Hepatocyte (in vitro differentiated cells): ENCODE results near the gene SH3PXD2B. TPM values are rescaled to one million over a fixed set of nuclear protein-coding genes. Genes with fewer than 3 reads are reported as not detected.

Experiments used
- DNase-seq: peaks from one replicate; pipeline ENCODE4 v3.0.0-alpha.2; 2016; ENCODE audit warnings: low spot score
- H2AFZ ChIP-seq: fragments of 200-600 bp; sonication (generic); 2 replicates; pipeline ENCODE4 v1.6.0; 2016; ENCODE audit warnings: antibody characterized with exemption, mild to moderate bottlenecking
- H3K27ac ChIP-seq: fragments of 200-600 bp; sonication (generic); 2 replicates; pipeline ENCODE4 v1.5.1; 2016; ENCODE audit warnings: mild to moderate bottlenecking
- H3K27me3 ChIP-seq: fragments of 200-600 bp; sonication (generic); 2 replicates; pipeline ENCODE4 v1.6.1; 2016
- H3K36me3 ChIP-seq: fragments of 200-600 bp; sonication (generic); replicated peaks from 2 replicates; pipeline ENCODE4 v1.5.1; 2016; ENCODE audit warnings: low read depth; ENCODE audit not compliant: insufficient read depth
- H3K4me1 ChIP-seq: fragments of 200-600 bp; sonication (generic); 2 replicates; pipeline ENCODE4 v1.5.1; 2016; ENCODE audit warnings: mild to moderate bottlenecking, moderate library complexity; ENCODE audit not compliant: insufficient read depth
- H3K4me2 ChIP-seq: fragments of 200-600 bp; sonication (generic); 2 replicates; pipeline ENCODE4 v1.6.0; 2016
- H3K4me3 ChIP-seq: fragments of 200-600 bp; sonication (generic); 2 replicates; pipeline ENCODE4 v1.5.1; 2016; ENCODE audit warnings: mild to moderate bottlenecking
- H3K79me2 ChIP-seq: fragments of 200-600 bp; sonication (generic); 2 replicates; pipeline ENCODE4 v1.6.0; 2017; ENCODE audit warnings: mild to moderate bottlenecking
- H3K9me2 ChIP-seq: fragments of 200-600 bp; sonication (generic); replicated peaks from 2 replicates; pipeline ENCODE4 v1.6.0; 2017; ENCODE audit warnings: mild to moderate bottlenecking; ENCODE audit not compliant: insufficient read depth
- H3K9me3 ChIP-seq: fragments of 200-600 bp; sonication (generic); 2 replicates; pipeline ENCODE4 v1.5.1; 2016; ENCODE audit warnings: low read depth, mild to moderate bottlenecking
- H4K20me1 ChIP-seq: fragments of 200-600 bp; sonication (generic); 2 replicates; pipeline ENCODE4 v1.6.0; 2016; ENCODE audit warnings: mild to moderate bottlenecking; ENCODE audit not compliant: insufficient read depth, poor library complexity, severe bottlenecking
- CTCF ChIP-seq: fragments of 200-600 bp; sonication (generic); IDR thresholded peaks from 2 replicates; pipeline ENCODE4 v1.5.1; 2016; ENCODE audit warnings: antibody characterized with exemption, mild to moderate bottlenecking; ENCODE audit not compliant: poor library complexity
- EZH2 ChIP-seq: fragments of 200-600 bp; sonication (generic); IDR thresholded peaks from 2 replicates; pipeline ENCODE4 v1.6.1; 2016; ENCODE audit warnings: antibody characterized with exemption, mild to moderate bottlenecking, borderline replicate concordance
- EZH2phosphoT487 ChIP-seq: fragments of 200-600 bp; sonication (generic); IDR thresholded peaks from one replicate; pipeline ENCODE4 v1.6.1; 2018; ENCODE audit warnings: antibody characterized with exemption, mild to moderate bottlenecking, low read depth, moderate library complexity; ENCODE audit not compliant: unreplicated experiment, severe bottlenecking
- WGBS: methylation state at CpG from one replicate; pipeline ENCODE4 v1.1.6; 2016; ENCODE audit warnings: low lambda C conversion rate; ENCODE audit errors: missing lambda C conversion rate; 5-methylcytosine and 5-hydroxymethylcytosine counted together
- polyA plus RNA-seq: library from polyadenylated mRNA; unstranded; fragments of >200 nt; fragmentation: Nextera tagmentation; extraction: Ambion mirVana; gene quantifications from 2 replicates; pipeline ENCODE4 v1.2.1, GENCODE V29; 2016
- total RNA-seq: library from RNA; depleted of rRNA; stranded (reverse); fragments of >200 nt; gene quantifications from 2 replicates; pipeline ENCODE4 v1.2.3, GENCODE V29; 2014

Gene SH3PXD2B
- total and polyA plus RNA-seq, 2 experiments from 2014 or later: 27.8 to 28.5 TPM

GRCh38 chr5:172485511-172486202, 31.3 kb upstream of the SH3PXD2B start:
- Histone ChIP-seq H3K27me3 (no peaks in the 10 kb centered on the region), H3K27ac (no peak overlapping the region), H3K36me3 (no peaks in the 10 kb centered on the region), H2AFZ (no peak overlapping the region), H3K4me3 (no peak overlapping the region), H3K79me2 (no peaks in the 10 kb centered on the region), H3K9me2 (no peaks in the 10 kb centered on the region), H3K4me1 (no peaks in the 10 kb centered on the region), H3K4me2 (no peak overlapping the region), H4K20me1 (no peaks in the 10 kb centered on the region), H3K9me3 (no peaks in the 10 kb centered on the region)
- 83% methylated on average over 3 of the region's 3 CpGs for WGBS
- DNase-seq: no peak
- TF ChIP-seq EZH2: no peak
- no peak for TF ChIP-seq EZH2phosphoT487
- TF ChIP-seq CTCF: no peak

GRCh38 chr5:172484664-172485063, 30.3 kb upstream of the SH3PXD2B start:
- no peaks in the 10 kb centered on the region for H3K79me2 ChIP-seq
- H3K4me3 ChIP-seq: no peak overlapping the region
- no peak overlapping the region for H2AFZ ChIP-seq
- H3K9me3 ChIP-seq: no peaks in the 10 kb centered on the region
- TF ChIP-seq EZH2phosphoT487: no peak
- TF ChIP-seq EZH2: no peak
- no peak for TF ChIP-seq CTCF
- H3K4me2 ChIP-seq: no peak overlapping the region
- no peak overlapping the region for H3K27ac ChIP-seq
- no peaks in the 10 kb centered on the region for H3K27me3 ChIP-seq
- no peak for DNase-seq
- H3K4me1 ChIP-seq: no peaks in the 10 kb centered on the region
- H3K36me3 ChIP-seq: no peaks in the 10 kb centered on the region
- no peaks in the 10 kb centered on the region for H4K20me1 ChIP-seq
- no peaks in the 10 kb centered on the region for H3K9me2 ChIP-seq
- 90% methylated on average over 9 of the region's 9 CpGs for WGBS

GRCh38 chr5:172482156-172483020, 28.1 kb upstream of the SH3PXD2B start:
- WGBS: 90% methylated on average over 15 of the region's 15 CpGs

More at GRCh38 chr5:172482156-172483020, 28.1 kb upstream of the SH3PXD2B start:
- Histone ChIP-seq H2AFZ (no peak overlapping the region), H3K27ac (no peak overlapping the region), H3K36me3 (no peaks in the 10 kb centered on the region), H3K4me3 (no peak overlapping the region), H3K4me2 (no peak overlapping the region), H3K79me2 (no peaks in the 10 kb centered on the region), H3K9me3 (no peaks in the 10 kb centered on the region), H3K27me3 (no peaks in the 10 kb centered on the region), H3K9me2 (no peaks in the 10 kb centered on the region), H4K20me1 (no peaks in the 10 kb centered on the region), H3K4me1 (no peaks in the 10 kb centered on the region)
- no peak for DNase-seq
- no peak for TF ChIP-seq EZH2phosphoT487
- no peak for TF ChIP-seq EZH2
- no peak for TF ChIP-seq CTCF
